Loucy (cell line): ENCODE results near the gene NPC1.

Experiments
- EZH2phosphoT487 ChIP-seq: fragments of 200-600 bp; IDR thresholded peaks from 2 replicates; pipeline ENCODE4 v1.6.1; 2018; ENCODE audit warnings: antibody characterized with exemption, mild to moderate bottlenecking, moderate library complexity, borderline replicate concordance
- TF ChIP-seq, protein P1 (sequence below): fragments of 200-600 bp; sonication (generic); conservative IDR thresholded peaks from 2 replicates; pipeline ENCODE4 v1.5.1; 2014; ENCODE audit warnings: mild to moderate bottlenecking, antibody characterized with exemption, low read length

DNA sequence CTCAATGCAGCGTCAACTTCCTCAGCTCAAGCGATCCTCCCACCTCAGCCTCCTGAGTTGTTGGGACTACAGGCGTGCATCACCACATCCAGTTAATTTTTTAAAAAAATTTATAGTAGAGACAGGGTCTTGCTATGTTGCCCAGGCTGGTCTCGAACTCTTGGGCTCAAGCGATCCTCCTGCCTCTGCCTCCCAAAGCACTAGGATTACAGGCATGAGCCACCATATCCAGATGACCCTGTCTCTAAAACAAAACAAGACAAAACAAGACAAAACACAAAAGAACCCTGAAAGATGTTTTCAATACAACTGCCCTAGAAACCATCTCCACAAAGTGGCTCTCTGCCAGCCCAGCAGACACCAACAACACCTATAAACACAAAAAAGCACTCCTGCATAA lies 45.0 kb upstream of the NPC1 start:
- TF ChIP-seq, protein P1, sequence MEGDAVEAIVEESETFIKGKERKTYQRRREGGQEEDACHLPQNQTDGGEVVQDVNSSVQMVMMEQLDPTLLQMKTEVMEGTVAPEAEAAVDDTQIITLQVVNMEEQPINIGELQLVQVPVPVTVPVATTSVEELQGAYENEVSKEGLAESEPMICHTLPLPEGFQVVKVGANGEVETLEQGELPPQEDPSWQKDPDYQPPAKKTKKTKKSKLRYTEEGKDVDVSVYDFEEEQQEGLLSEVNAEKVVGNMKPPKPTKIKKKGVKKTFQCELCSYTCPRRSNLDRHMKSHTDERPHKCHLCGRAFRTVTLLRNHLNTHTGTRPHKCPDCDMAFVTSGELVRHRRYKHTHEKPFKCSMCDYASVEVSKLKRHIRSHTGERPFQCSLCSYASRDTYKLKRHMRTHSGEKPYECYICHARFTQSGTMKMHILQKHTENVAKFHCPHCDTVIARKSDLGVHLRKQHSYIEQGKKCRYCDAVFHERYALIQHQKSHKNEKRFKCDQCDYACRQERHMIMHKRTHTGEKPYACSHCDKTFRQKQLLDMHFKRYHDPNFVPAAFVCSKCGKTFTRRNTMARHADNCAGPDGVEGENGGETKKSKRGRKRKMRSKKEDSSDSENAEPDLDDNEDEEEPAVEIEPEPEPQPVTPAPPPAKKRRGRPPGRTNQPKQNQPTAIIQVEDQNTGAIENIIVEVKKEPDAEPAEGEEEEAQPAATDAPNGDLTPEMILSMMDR, result no peak
- TF ChIP-seq EZH2phosphoT487, result no peak
